PC-9 (cell line): ENCODE data around the gene MACROH2A2. TPM values are rescaled to one million over a fixed set of nuclear protein-coding genes. Genes with fewer than 3 reads are reported as not detected.
"Not testable (repeated sequence)": the region's sequence is repeated elsewhere in the genome, so short reads cannot be mapped to it uniquely, and the experiment has no call there.

Source experiments
- BruUV-seq: library from RNA; stranded (reverse); fragments of 400-500 nt; replicated peaks from 2 replicates; lab custom pipeline; 2021; lab: Mats Ljungman, UMichigan
- CTCF ChIA-PET: fragments of 300-600 bp; sonication (Branson Sonifier 250); formaldehyde crosslinking; loops from one replicate; lab custom pipeline; 2022; ENCODE audit warnings: antibody characterized with exemption; lab: Charles Lee
- POLR2A ChIA-PET: fragments of 300-600 bp; sonication (Branson Sonifier 250); formaldehyde crosslinking; loops from one replicate; lab custom pipeline; 2022; ENCODE audit warnings: antibody characterized with exemption; ENCODE audit not compliant: unreplicated experiment; lab: Charles Lee
- DNase-seq, 2 experiments: peaks; one replicate each; pipeline versions ENCODE4 v3.0.0 to v3.0.0-alpha.2; 2015 to 2022; ENCODE audit warnings: mixed read lengths in 1 of 2
- H2AFZ ChIP-seq: fragments of 200-600 bp; sonication (generic); 2 replicates; pipeline ENCODE4 v1.8.1; 2017; ENCODE audit warnings: antibody characterized with exemption
- H3F3A ChIP-seq: fragments of 200-600 bp; sonication (generic); 2 replicates; pipeline ENCODE4 v1.8.1; 2017; ENCODE audit warnings: antibody characterized with exemption, mild to moderate bottlenecking, low read depth; ENCODE audit not compliant: insufficient read depth
- H3K27ac ChIP-seq: fragments of 200-600 bp; sonication (generic); 2 replicates; pipeline ENCODE4 v1.6.1; 2016; ENCODE audit warnings: mixed run types
- H3K27me3 ChIP-seq: fragments of 200-600 bp; sonication (generic); 2 replicates; pipeline ENCODE4 v1.6.1; 2016; ENCODE audit warnings: low read depth, mixed run types; ENCODE audit not compliant: insufficient read depth
- H3K36me3 ChIP-seq: fragments of 200-600 bp; sonication (generic); 2 replicates; pipeline ENCODE4 v1.6.1; 2016; ENCODE audit warnings: low read depth, mixed run types
- H3K4me1 ChIP-seq: fragments of 200-600 bp; sonication (generic); replicated peaks from 2 replicates; pipeline ENCODE4 v1.6.1; 2016; ENCODE audit warnings: mixed run types; ENCODE audit not compliant: insufficient read depth
- H3K4me2 ChIP-seq: fragments of 200-600 bp; sonication (generic); 2 replicates; pipeline ENCODE4 v1.6.1; 2017; ENCODE audit warnings: mixed run types
- H3K4me3 ChIP-seq: fragments of 200-600 bp; sonication (generic); 2 replicates; pipeline ENCODE4 v1.6.1; 2016; ENCODE audit warnings: mixed run types
- H3K79me2 ChIP-seq: fragments of 200-600 bp; sonication (generic); 2 replicates; pipeline ENCODE4 v1.6.1; 2017; ENCODE audit warnings: low read depth, mixed run types
- H3K9me2 ChIP-seq: fragments of 200-600 bp; sonication (generic); 2 replicates; pipeline ENCODE4 v1.8.1; 2017; ENCODE audit warnings: mild to moderate bottlenecking; ENCODE audit not compliant: insufficient read depth
- H3K9me3 ChIP-seq: fragments of 200-600 bp; sonication (generic); 2 replicates; pipeline ENCODE4 v1.8.1; 2016; ENCODE audit warnings: low read depth; ENCODE audit not compliant: insufficient read depth
- H4K20me1 ChIP-seq: fragments of 200-600 bp; sonication (generic); 2 replicates; pipeline ENCODE4 v1.8.1; 2017; ENCODE audit not compliant: insufficient read depth
- EZH2 ChIP-seq: fragments of 200-600 bp; sonication (generic); IDR thresholded peaks from 2 replicates; pipeline ENCODE4 v1.8.0; 2017; ENCODE audit warnings: antibody characterized with exemption, low read depth
- intact Hi-C: fragments of 100-400 bp; cut with micrococcal nuclease; formaldehyde crosslinking; loops from one replicate; pipeline ENCODE4 v1.10.0; 2022; ENCODE audit not compliant: unreplicated experiment
- total RNA-seq: library from RNA; stranded (reverse); gene quantifications from 2 replicates; pipeline ENCODE4 v1.2.3, GENCODE V29; 2021
- TF ChIP-seq, protein P1 (sequence below): fragments of 200-600 bp; sonication (generic); conservative IDR thresholded peaks from 2 replicates; pipeline ENCODE4 v1.6.1; 2017; ENCODE audit warnings: mixed run types, antibody characterized with exemption, mild to moderate bottlenecking, moderate library complexity

Gene MACROH2A2
- total RNA-seq, 1 experiment from 2014 or later: not detected

DNA sequence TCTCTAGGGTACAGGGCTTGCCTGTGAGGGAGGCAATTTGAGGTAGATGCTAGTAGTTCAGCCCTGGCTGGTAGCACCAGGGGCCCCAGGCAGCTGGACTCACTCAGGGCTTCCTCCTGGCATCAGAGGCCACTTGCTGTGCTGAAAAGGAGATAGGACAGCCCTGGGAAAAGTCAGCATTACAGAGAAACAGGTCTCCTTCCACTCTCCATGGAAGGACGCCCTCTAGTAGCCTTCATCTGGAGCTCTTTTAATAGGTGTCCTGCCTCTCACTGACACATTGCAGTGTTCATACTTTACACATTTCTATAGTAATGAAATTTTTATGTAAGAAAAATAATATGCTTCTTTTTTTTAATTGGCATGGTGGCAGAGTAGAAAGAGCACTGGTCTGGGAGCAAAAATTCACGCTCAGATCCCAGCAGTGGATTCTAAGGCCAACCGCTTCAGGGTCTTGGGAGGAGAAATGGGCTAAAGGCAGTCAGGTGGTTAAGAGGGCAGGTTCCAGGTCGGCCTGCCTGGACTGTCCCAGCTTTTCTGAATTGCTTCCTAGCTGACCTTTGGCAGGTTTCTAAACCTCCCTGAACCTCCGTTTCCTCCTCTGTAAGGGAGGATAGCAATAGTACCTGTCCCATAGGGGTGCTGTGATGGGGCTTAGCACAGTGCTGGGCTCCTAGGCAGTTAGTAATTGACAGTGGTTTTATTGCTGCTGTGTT lies 44.2 kb downstream of the MACROH2A2 start:
- H2AFZ ChIP-seq: no peak overlapping the region
- CTCF ChIA-PET: interaction anchor here (0.6 kb wide), 1 partner anchor 21 kb away, joined by 3 read pairs; no protein-coding TSS in a partner anchor
- intact Hi-C loops: no loop called here
- no peak for DNase-seq
- no peaks in the 10 kb centered on the region for H3K9me2 ChIP-seq
- no peak overlapping the region for H3K27ac ChIP-seq
- POLR2A ChIA-PET: interaction anchor here (0.6 kb wide), 1 partner anchor 18 kb away, joined by 3 read pairs; no protein-coding TSS in a partner anchor
- H3K79me2 ChIP-seq: no peaks in the 10 kb centered on the region
- H3K4me1 ChIP-seq: no peaks in the 10 kb centered on the region
- H3K4me3 ChIP-seq: no peak overlapping the region
- TF ChIP-seq, protein P1, sequence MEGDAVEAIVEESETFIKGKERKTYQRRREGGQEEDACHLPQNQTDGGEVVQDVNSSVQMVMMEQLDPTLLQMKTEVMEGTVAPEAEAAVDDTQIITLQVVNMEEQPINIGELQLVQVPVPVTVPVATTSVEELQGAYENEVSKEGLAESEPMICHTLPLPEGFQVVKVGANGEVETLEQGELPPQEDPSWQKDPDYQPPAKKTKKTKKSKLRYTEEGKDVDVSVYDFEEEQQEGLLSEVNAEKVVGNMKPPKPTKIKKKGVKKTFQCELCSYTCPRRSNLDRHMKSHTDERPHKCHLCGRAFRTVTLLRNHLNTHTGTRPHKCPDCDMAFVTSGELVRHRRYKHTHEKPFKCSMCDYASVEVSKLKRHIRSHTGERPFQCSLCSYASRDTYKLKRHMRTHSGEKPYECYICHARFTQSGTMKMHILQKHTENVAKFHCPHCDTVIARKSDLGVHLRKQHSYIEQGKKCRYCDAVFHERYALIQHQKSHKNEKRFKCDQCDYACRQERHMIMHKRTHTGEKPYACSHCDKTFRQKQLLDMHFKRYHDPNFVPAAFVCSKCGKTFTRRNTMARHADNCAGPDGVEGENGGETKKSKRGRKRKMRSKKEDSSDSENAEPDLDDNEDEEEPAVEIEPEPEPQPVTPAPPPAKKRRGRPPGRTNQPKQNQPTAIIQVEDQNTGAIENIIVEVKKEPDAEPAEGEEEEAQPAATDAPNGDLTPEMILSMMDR: no peak
- no peak for TF ChIP-seq EZH2
- no peak overlapping the region for H3K4me2 ChIP-seq
- 0 out of 2 replicates have a peak, but pooled peaks cover 4% of the 10 kb centered on the region for H3K27me3 ChIP-seq
- no TSS peak for BruUV-seq
- H3F3A ChIP-seq: no peaks in the 10 kb centered on the region
- no peaks in the 10 kb centered on the region for H3K9me3 ChIP-seq
- H4K20me1 ChIP-seq: no peaks in the 10 kb centered on the region
- H3K36me3 ChIP-seq: no peaks in the 10 kb centered on the region

DNA sequence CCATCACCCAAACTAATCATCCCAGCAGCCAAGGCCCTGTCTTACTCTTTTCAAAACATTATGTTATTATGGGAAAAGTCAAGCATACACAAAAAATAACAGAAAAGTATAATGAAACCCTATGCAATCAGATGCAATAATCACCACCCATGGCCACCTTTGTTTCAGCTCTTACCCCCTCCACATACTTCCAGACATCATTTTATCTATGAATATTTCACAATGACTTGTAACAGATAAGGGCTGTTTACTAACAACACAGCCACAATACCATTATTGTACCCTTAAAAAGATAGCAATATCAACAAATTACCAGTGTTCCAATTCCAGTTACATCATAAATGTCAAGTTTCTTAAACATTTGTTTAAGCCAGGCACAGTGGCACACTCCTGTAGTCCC lies 44.8 kb downstream of the MACROH2A2 start:
- H2AFZ ChIP-seq: no peak overlapping the region
- H3K27ac ChIP-seq: no peak overlapping the region
- H3K36me3 ChIP-seq: no peaks in the 10 kb centered on the region
- H3K79me2 ChIP-seq: no peaks in the 10 kb centered on the region
- H3K4me3 ChIP-seq: no peak overlapping the region
- no peaks in the 10 kb centered on the region for H4K20me1 ChIP-seq
- BruUV-seq: no TSS peak
- TF ChIP-seq EZH2: no peak
- TF ChIP-seq, protein P1: no peak
- no peak for DNase-seq
- ChIA-PET POLR2A (no interaction called here), CTCF (no interaction called here)
- H3F3A ChIP-seq: no peaks in the 10 kb centered on the region
- intact Hi-C loops: no loop called here
- no peak overlapping the region for H3K4me2 ChIP-seq
- no peaks in the 10 kb centered on the region for H3K4me1 ChIP-seq
- 0 out of 2 replicates have a peak, but pooled peaks cover 4% of the 10 kb centered on the region for H3K27me3 ChIP-seq
- H3K9me2 ChIP-seq: no peaks in the 10 kb centered on the region
- no peaks in the 10 kb centered on the region for H3K9me3 ChIP-seq

DNA sequence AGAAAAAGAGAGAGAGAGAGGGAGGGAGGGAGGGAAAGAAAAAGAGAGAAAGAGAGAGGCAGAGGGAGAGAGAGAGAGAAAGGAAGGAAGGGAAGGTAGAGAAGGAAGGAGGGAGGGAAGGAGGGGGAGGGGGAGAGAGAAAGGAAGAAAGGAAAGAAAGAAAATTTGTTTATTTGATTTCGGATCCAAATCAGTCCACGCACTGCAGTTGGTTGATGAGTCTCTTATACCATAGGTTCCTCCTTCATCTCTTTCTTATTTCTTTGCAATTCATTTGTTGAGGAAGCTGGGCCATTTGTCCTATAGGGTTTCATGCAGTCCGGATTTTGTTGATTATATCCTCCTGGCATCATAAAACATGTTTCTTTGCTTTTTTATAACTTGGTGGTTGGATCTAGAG lies 45.6 kb downstream of the MACROH2A2 start:
- no peaks in the 10 kb centered on the region for H4K20me1 ChIP-seq
- H3K36me3 ChIP-seq: no peaks in the 10 kb centered on the region
- H3K27ac ChIP-seq: no peak overlapping the region
- no peaks in the 10 kb centered on the region for H3K9me3 ChIP-seq
- no TSS peak for BruUV-seq
- POLR2A ChIA-PET: no interaction called here
- H3K9me2 ChIP-seq: no peaks in the 10 kb centered on the region
- H3K4me3 ChIP-seq: no peak overlapping the region
- H3K27me3 ChIP-seq: 0 out of 2 replicates have a peak, but pooled peaks cover 4% of the 10 kb centered on the region
- no peaks in the 10 kb centered on the region for H3K79me2 ChIP-seq
- DNase-seq: no peak
- CTCF ChIA-PET: no interaction called here
- no peak overlapping the region for H3K4me2 ChIP-seq
- TF ChIP-seq EZH2: no peak
- TF ChIP-seq, protein P1: no peak
- no peaks in the 10 kb centered on the region for H3K4me1 ChIP-seq
- intact Hi-C loops: no loop called here
- no peak overlapping the region for H2AFZ ChIP-seq
- no peaks in the 10 kb centered on the region for H3F3A ChIP-seq

DNA sequence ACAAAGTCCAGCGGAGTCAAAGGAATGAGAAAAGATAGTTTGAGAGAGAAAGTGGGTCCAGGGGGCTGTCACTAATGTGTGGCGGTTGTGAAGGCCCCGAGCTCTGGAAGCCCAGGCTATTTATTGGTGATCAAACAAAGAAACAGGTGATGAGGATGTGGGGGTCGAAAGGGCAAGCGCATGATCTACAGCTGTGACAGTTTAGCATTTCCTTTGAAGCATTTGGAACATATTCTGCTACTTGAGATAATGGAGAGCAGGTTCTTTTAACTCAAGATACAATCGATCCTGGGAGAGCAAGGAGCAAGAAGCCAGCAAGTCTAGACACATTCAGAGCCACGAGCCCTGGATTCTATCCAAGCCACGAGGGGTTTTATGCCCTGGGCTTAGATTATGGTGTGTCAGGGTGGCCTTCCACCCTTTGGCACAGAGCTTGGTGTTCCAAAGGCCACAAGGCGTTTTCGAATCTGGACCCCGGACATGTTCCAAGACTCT lies 48.5 kb downstream of the MACROH2A2 start:
- H3K4me2 ChIP-seq, H3K79me2 ChIP-seq, POLR2A ChIA-PET, H3K36me3 ChIP-seq, BruUV-seq, H3K27me3 ChIP-seq, CTCF ChIA-PET, H4K20me1 ChIP-seq, DNase-seq, H3K9me2 ChIP-seq, H3K4me1 ChIP-seq, H3F3A ChIP-seq, H2AFZ ChIP-seq, intact Hi-C loops, H3K9me3 ChIP-seq, H3K27ac ChIP-seq, H3K4me3 ChIP-seq: not testable (repeated sequence)
